Lower lobe of right lung (tissue), 2 donors: ENCODE results near the gene CIART. TPM values are rescaled to one million over a fixed set of nuclear protein-coding genes. Genes with fewer than 3 reads are reported as not detected.

Source experiments
- ATAC-seq, 2 donors: fragments of 200-7000 bp; cut with Tn5 transposase; one replicate each; pipeline ENCODE4 v1.9.1; 2020 to 2022; ENCODE audit warnings: mild to moderate bottlenecking in 2 of 2, moderate library complexity in 2 of 2
- DNase-seq: peaks from one replicate; pipeline ENCODE4 v3.0.0-alpha.2; 2020
- H3K27ac ChIP-seq: fragments of 200-600 bp; one replicate; pipeline ENCODE4 v1.8.0; 2022
- H3K27me3 ChIP-seq: fragments of 200-600 bp; one replicate; pipeline ENCODE4 v1.8.0; 2022; ENCODE audit warnings: low read depth
- H3K36me3 ChIP-seq: fragments of 200-600 bp; one replicate; pipeline ENCODE4 v1.8.0; 2022; ENCODE audit warnings: mild to moderate bottlenecking
- H3K4me1 ChIP-seq: fragments of 200-600 bp; one replicate; pipeline ENCODE4 v1.8.0; 2022
- H3K4me3 ChIP-seq: fragments of 200-600 bp; one replicate; pipeline ENCODE4 v1.8.0; 2022; ENCODE audit warnings: mild to moderate bottlenecking
- H3K9me3 ChIP-seq: fragments of 200-600 bp; one replicate; pipeline ENCODE4 v1.8.0; 2022
- CTCF ChIP-seq: fragments of 200-600 bp; IDR thresholded peaks from one replicate; pipeline ENCODE4 v1.8.0; 2022; ENCODE audit warnings: antibody characterized with exemption, mild to moderate bottlenecking
- intact Hi-C: fragments of 100-400 bp; cut with DNase I; formaldehyde crosslinking; loops from one replicate; pipeline ENCODE4 v1.11.0; 2022
- total RNA-seq: library from RNA; stranded (reverse); fragmentation: NEBNext Ultra II Directional; extraction: Animal tissue kit (Norgen Biotek cat#: 25700); gene quantifications from one replicate; pipeline ENCODE4 v1.2.1, GENCODE V29; 2021
- donor health status: DM: no; HTN: yes; CAD: no; lungs with severe emphysema.

CIART gene
- total RNA-seq, 1 donor from 2014 or later = 6.2 TPM

GRCh38 chr1:150259217-150259616, 23.1 kb upstream of the CIART start:
- ATAC-seq = no peak
- peak overlapping the region; percentile 62 for H3K27ac ChIP-seq
- DNase-seq = no peak
- no peaks in the 10 kb centered on the region for H3K9me3 ChIP-seq
- intact Hi-C loops = no loop called here
- TF ChIP-seq CTCF = no peak
- H3K27me3 ChIP-seq = peaks cover 16% of the 10 kb centered on the region
- H3K4me1 ChIP-seq = peaks cover 17% of the 10 kb centered on the region
- H3K4me3 ChIP-seq = no peak overlapping the region
- H3K36me3 ChIP-seq = peaks cover 3% of the 10 kb centered on the region

- peak; percentile 81 for DNase-seq
- ATAC-seq = peak; percentile 85 to 87
- intact Hi-C loops = no loop called here
- peaks cover 17% of the 10 kb centered on the region for H3K4me1 ChIP-seq
- H3K36me3 ChIP-seq = peaks cover 11% of the 10 kb centered on the region
- H3K9me3 ChIP-seq = no peaks in the 10 kb centered on the region
- TF ChIP-seq CTCF = no peak
- peak overlapping the region; percentile 14 for H3K4me3 ChIP-seq
- peaks cover 16% of the 10 kb centered on the region for H3K27me3 ChIP-seq
- peak overlapping the region; percentile 62 for H3K27ac ChIP-seq
These were observed 22.3 kb upstream of the CIART start for GRCh38 chr1:150259758-150260669.

- intact Hi-C loops = no loop called here
- no peak for DNase-seq
- Histone ChIP-seq H3K36me3 (peaks cover 25% of the 10 kb centered on the region), H3K4me1 (peaks cover 8% of the 10 kb centered on the region), H3K27ac (no peak overlapping the region), H3K27me3 (peaks cover 16% of the 10 kb centered on the region), H3K4me3 (no peak overlapping the region), H3K9me3 (no peaks in the 10 kb centered on the region)
- no peak for ATAC-seq
- no peak for TF ChIP-seq CTCF
These were observed 21.0 kb upstream of the CIART start for GRCh38 chr1:150261367-150261766.

GRCh38 chr1:150262388-150263320, 19.7 kb upstream of the CIART start:
- intact Hi-C loops = no loop called here
- H3K4me1 ChIP-seq = peaks cover 9% of the 10 kb centered on the region
- no peak for DNase-seq

More at GRCh38 chr1:150262388-150263320, 19.7 kb upstream of the CIART start:
- Histone ChIP-seq H3K36me3 (peaks cover 34% of the 10 kb centered on the region), H3K27ac (no peak overlapping the region), H3K27me3 (peaks cover 9% of the 10 kb centered on the region), H3K9me3 (no peaks in the 10 kb centered on the region), H3K4me3 (no peak overlapping the region)
- TF ChIP-seq CTCF = no peak
- no peak for ATAC-seq
